Measurements from ENCODE around the gene CPZ. TPM values are rescaled to one million over a fixed set of nuclear protein-coding genes. Genes with fewer than 3 reads are reported as not detected.

The CPZ gene
- total and polyA plus RNA-seq, 9 donors = 3.3 to 18.4 (median 5.9) TPM

- Histone ChIP-seq H3K36me3 (ENCODE audit: control insufficient read depth, insufficient read depth, low read length) (no peaks in the 10 kb centered on the region), H3K4me1 (ENCODE audit: control insufficient read depth, insufficient read depth, low read length) (peaks cover 10% of the 10 kb centered on the region), H3K27me3 (ENCODE audit: control insufficient read depth, insufficient read depth, low read length) (peaks cover 49% of the 10 kb centered on the region), H3K9me3 (replicated peaks; ENCODE audit: control insufficient read depth, low read depth, low read length) (no peaks in the 10 kb centered on the region), H3K4me3 (ENCODE audit: low read length) (no peak overlapping the region), H3K27ac (ENCODE audit: low read length) (no peak overlapping the region)
- WGBS (ENCODE audit: insufficient coverage) = 78% methylated on average over 37 of the region's 37 CpGs
- DNase-seq = no peak
These were observed 5.7 kb upstream of the CPZ start for GRCh38 chr4:8586671-8587468.

- no peak for DNase-seq
- WGBS (ENCODE audit: insufficient coverage) = 81% methylated on average over 14 of the region's 18 CpGs
These were observed 4.9 kb upstream of the CPZ start for GRCh38 chr4:8587469-8588195.

DNA sequence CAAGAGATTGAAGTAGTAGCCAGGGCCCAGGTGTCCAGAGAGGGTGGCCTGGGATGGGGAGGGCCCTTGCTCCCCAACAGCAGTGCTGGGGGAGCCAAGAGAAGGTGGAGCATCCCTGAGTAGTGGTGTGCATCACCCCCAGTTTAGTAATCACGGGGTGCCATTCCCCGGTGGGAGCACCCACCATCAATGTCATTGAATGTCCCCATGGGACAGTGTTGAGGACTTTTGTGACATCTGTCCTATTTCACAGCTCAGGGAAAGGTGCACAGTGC, 4.4 kb upstream of the CPZ start:
- Histone ChIP-seq H3K36me3 (ENCODE audit: control insufficient read depth, insufficient read depth, low read length) (no peaks in the 10 kb centered on the region), H3K4me1 (ENCODE audit: control insufficient read depth, insufficient read depth, low read length) (peaks cover 20% of the 10 kb centered on the region), H3K4me3 (ENCODE audit: low read length) (no peak overlapping the region), H3K27me3 (ENCODE audit: control insufficient read depth, insufficient read depth, low read length) (peaks cover 59% of the 10 kb centered on the region), H3K27ac (ENCODE audit: low read length) (no peak overlapping the region), H3K9me3 (replicated peaks; ENCODE audit: control insufficient read depth, low read depth, low read length) (no peaks in the 10 kb centered on the region)
- no peak for DNase-seq
- WGBS (ENCODE audit: insufficient coverage) = 74% methylated on average over 2 of the region's 2 CpGs

More at GRCh38 chr4:8587469-8588195, 4.9 kb upstream of the CPZ start:
- H3K9me3 ChIP-seq (replicated peaks; ENCODE audit: control insufficient read depth, low read depth, low read length) = no peaks in the 10 kb centered on the region
- peaks cover 15% of the 10 kb centered on the region for H3K4me1 ChIP-seq (ENCODE audit: control insufficient read depth, insufficient read depth, low read length)
- H3K27me3 ChIP-seq (ENCODE audit: control insufficient read depth, insufficient read depth, low read length) = peaks cover 54% of the 10 kb centered on the region
- H3K27ac ChIP-seq (ENCODE audit: low read length) = no peak overlapping the region
- no peak overlapping the region for H3K4me3 ChIP-seq (ENCODE audit: low read length)
- H3K36me3 ChIP-seq (ENCODE audit: control insufficient read depth, insufficient read depth, low read length) = no peaks in the 10 kb centered on the region

GRCh38 chr4:8589336-8589735, 3.2 kb upstream of the CPZ start:
- no peak overlapping the region for H3K4me3 ChIP-seq (ENCODE audit: low read length)

DNA sequence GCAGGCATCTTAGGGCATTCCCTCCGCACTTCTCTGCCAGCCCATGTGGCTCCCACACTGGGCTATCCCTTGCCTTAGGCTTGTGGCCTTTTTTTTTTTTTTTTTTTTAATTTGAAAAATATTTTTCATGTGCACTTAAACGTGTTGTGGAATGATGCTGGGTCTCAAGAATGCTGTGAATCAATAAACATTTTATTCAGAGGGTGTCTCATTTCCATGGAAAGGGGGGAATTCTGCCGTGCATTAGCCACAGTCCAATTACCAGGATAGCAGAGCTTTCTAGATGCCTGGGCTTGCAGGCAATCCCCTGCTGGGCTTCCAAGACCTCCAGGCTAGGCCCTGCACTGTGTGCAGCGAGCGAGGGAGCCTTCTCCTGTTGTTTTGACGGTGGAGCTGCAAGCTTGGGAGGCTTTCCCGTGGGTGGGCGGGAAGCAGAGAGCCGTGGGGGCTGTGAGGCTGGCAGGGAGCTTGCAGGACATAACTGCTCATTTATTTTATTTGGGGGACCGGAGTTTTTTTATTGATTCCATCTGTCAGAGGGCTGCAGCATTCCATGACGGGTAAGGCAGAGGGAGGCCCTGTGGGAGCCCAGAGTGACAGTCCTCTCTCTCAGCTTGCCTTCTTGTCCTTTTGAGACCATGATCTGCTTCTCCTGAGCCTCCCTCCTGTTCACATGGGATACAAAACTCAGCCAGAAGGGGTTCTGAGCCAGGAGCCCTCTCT, 2.6 kb upstream of the CPZ start:
- 16% methylated on average over 9 of the region's 11 CpGs for WGBS (ENCODE audit: insufficient coverage)
- Histone ChIP-seq H3K9me3 (replicated peaks; ENCODE audit: control insufficient read depth, low read depth, low read length) (no peaks in the 10 kb centered on the region), H3K4me1 (ENCODE audit: control insufficient read depth, insufficient read depth, low read length) (peaks cover 24% of the 10 kb centered on the region), H3K36me3 (ENCODE audit: control insufficient read depth, insufficient read depth, low read length) (no peaks in the 10 kb centered on the region), H3K27ac (ENCODE audit: low read length) (no peak overlapping the region), H3K4me3 (ENCODE audit: low read length) (no peak overlapping the region), H3K27me3 (ENCODE audit: control insufficient read depth, insufficient read depth, low read length) (peaks cover 68% of the 10 kb centered on the region)
- DNase-seq = no peak

More at GRCh38 chr4:8589336-8589735, 3.2 kb upstream of the CPZ start:
- 69% methylated on average over 10 of the region's 10 CpGs for WGBS (ENCODE audit: insufficient coverage)
- DNase-seq = no peak
- Histone ChIP-seq H3K27me3 (ENCODE audit: control insufficient read depth, insufficient read depth, low read length) (peaks cover 68% of the 10 kb centered on the region), H3K27ac (ENCODE audit: low read length) (no peak overlapping the region), H3K9me3 (replicated peaks; ENCODE audit: control insufficient read depth, low read depth, low read length) (no peaks in the 10 kb centered on the region), H3K4me1 (ENCODE audit: control insufficient read depth, insufficient read depth, low read length) (peaks cover 24% of the 10 kb centered on the region), H3K36me3 (ENCODE audit: control insufficient read depth, insufficient read depth, low read length) (no peaks in the 10 kb centered on the region)

- H3K27ac ChIP-seq (ENCODE audit: low read length) = no peak overlapping the region
- no peak for DNase-seq
- H3K36me3 ChIP-seq (ENCODE audit: control insufficient read depth, insufficient read depth, low read length) = no peaks in the 10 kb centered on the region
- H3K27me3 ChIP-seq (ENCODE audit: control insufficient read depth, insufficient read depth, low read length) = peaks cover 63% of the 10 kb centered on the region
- WGBS (ENCODE audit: insufficient coverage) = 54% methylated on average over 5 of the region's 5 CpGs
- H3K4me3 ChIP-seq (ENCODE audit: low read length) = no peak overlapping the region
- peaks cover 23% of the 10 kb centered on the region for H3K4me1 ChIP-seq (ENCODE audit: control insufficient read depth, insufficient read depth, low read length)
- no peaks in the 10 kb centered on the region for H3K9me3 ChIP-seq (replicated peaks; ENCODE audit: control insufficient read depth, low read depth, low read length)
These were observed 2.1 kb upstream of the CPZ start for GRCh38 chr4:8590546-8590880.

GRCh38 chr4:8591114-8591513, 1.5 kb upstream of the CPZ start:
- Histone ChIP-seq H3K4me1 (ENCODE audit: control insufficient read depth, insufficient read depth, low read length) (peaks cover 17% of the 10 kb centered on the region), H3K4me3 (ENCODE audit: low read length) (no peak overlapping the region), H3K27me3 (ENCODE audit: control insufficient read depth, insufficient read depth, low read length) (peaks cover 63% of the 10 kb centered on the region), H3K9me3 (replicated peaks; ENCODE audit: control insufficient read depth, low read depth, low read length) (no peaks in the 10 kb centered on the region), H3K27ac (ENCODE audit: low read length) (no peak overlapping the region), H3K36me3 (ENCODE audit: control insufficient read depth, insufficient read depth, low read length) (no peaks in the 10 kb centered on the region)
- 89% methylated on average over 7 of the region's 9 CpGs for WGBS (ENCODE audit: insufficient coverage)
- no peak for DNase-seq

DNA sequence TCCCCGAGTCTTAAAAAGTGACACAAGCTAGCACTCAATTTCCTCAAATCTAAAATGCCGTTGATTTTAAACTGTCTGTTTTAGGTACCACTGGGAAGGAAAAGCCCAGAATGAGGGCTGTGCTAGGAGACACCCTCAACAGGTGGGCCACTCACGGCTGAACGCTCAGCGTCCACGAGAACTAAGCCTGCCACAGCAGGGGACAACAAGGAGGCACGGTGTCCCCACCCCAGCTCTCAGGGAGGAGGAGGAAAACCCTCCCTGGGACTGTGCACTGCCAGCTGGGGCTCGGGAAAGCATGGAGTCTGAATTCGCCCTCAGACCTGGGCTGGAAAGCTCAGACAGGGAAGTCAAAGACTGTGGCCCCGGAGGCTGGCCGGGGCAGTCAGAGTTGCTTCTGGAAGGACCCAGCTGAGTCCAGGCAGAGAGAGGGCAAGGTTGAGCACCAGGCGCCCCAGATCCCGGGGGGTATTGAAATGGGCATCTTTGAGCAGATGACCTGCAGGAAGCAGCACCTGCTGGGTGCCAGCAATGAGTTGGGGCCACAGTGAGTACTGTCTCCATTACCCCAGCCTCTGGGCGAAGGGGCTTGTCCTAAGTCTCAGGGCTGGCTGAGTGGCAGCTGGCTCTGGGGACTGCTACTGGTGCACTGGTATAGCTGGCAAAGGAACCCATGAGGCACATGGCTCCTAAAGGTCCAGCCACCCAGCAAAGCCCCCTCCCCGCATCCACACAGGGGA, 769 bp upstream of the CPZ start:
- 58% methylated on average over 10 of the region's 15 CpGs for WGBS (ENCODE audit: insufficient coverage)
- peaks cover 61% of the 10 kb centered on the region for H3K27me3 ChIP-seq (ENCODE audit: control insufficient read depth, insufficient read depth, low read length)
- H3K4me1 ChIP-seq (ENCODE audit: control insufficient read depth, insufficient read depth, low read length) = peaks cover 14% of the 10 kb centered on the region
- no peak for DNase-seq
- no peak overlapping the region for H3K4me3 ChIP-seq (ENCODE audit: low read length)
- no peak overlapping the region for H3K27ac ChIP-seq (ENCODE audit: low read length)
- H3K36me3 ChIP-seq (ENCODE audit: control insufficient read depth, insufficient read depth, low read length) = no peaks in the 10 kb centered on the region
- no peaks in the 10 kb centered on the region for H3K9me3 ChIP-seq (replicated peaks; ENCODE audit: control insufficient read depth, low read depth, low read length)

DNA sequence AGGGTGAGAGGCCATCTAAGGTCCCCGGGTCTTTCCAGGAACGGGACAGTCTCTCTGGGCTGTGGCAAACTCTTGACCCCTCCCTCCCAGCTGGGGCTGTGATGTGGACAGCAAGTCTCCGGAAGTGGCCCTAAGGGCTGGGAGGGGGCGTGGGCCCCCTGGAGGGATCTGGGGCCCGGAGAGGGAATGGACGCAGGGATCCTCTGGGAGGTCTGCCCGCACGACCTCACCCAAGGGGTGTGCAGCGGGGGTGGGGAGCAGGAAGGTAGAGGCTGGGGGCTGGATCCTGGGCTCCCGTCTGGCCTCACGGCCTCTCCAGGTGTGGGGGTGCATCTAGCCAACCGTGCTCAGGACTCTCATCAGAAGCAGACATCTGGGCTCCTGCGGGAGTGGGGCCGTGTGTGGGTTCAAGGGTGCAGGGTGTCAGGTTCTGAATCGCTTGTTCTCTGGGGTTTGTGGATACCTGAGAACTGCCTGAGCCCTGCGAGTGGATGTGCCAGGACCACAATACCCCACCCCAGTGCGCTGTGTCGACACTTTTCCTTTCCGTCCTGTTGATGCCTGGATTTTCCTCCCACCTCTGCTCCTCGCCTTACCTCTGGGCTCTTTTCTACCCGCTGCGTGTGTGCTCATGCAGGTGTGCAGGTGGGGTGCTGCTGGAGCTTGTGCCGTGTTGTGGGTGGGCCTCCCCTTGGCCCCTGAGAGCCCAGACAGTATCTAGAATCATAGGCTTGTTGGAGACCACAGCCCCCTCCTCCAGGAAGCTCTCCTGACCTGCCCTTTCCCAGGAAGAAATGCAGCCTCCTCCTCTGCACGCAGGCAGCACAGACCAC, 915 bp downstream of the CPZ start:
- peak overlapping the region; percentile 32 for H3K4me3 ChIP-seq (ENCODE audit: low read length)
- H3K27me3 ChIP-seq (ENCODE audit: control insufficient read depth, insufficient read depth, low read length) = peaks cover 55% of the 10 kb centered on the region
- no peak overlapping the region for H3K27ac ChIP-seq (ENCODE audit: low read length)
- no peaks in the 10 kb centered on the region for H3K36me3 ChIP-seq (ENCODE audit: control insufficient read depth, insufficient read depth, low read length)
- H3K4me1 ChIP-seq (ENCODE audit: control insufficient read depth, insufficient read depth, low read length) = peaks cover 14% of the 10 kb centered on the region
- 11% methylated on average over 15 of the region's 24 CpGs for WGBS (ENCODE audit: insufficient coverage)
- no peaks in the 10 kb centered on the region for H3K9me3 ChIP-seq (replicated peaks; ENCODE audit: control insufficient read depth, low read depth, low read length)
- DNase-seq = no peak
